Measurements from ENCODE around the gene RUNX2. TPM values are rescaled to one million over a fixed set of nuclear protein-coding genes. Genes with fewer than 3 reads are reported as not detected.

The RUNX2 gene
- total RNA-seq, 4 donors from 2014 or later: 1.4 to 3.6 (median 2.3) TPM

DNA sequence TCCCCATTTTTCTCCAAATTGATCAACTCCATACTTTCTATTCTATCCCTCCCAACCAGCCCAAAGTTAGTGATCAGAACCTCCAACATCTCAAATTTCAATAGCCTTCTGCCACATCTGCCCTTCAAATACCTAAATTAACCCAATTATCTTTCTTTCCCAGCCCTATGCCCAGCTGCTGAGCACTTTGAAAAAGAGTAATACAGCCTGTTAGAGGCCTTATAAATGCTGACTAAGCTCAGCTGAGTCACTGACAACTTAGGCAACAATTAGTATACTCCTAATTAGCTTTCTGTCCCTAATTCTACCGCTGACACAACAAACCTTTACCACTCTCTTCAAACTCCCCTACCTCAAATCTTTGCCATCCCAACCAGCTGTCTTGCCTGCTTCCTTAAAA, 23.5 kb downstream of the RUNX2 start:
- no peak overlapping the region for H3K27ac ChIP-seq
- no peaks in the 10 kb centered on the region for H3K9me3 ChIP-seq
- no peak overlapping the region for H3K4me3 ChIP-seq
- TF ChIP-seq POLR2A (IDR thresholded peaks at IDR 0.05): no peak
- TF ChIP-seq CTCF (IDR thresholded peaks at IDR 0.05): no peak
- H3K4me1 ChIP-seq: no peaks in the 10 kb centered on the region
- 77 to 90% methylated on average over 1 of the region's 1 CpG for WGBS, 2 donors
- H3K36me3 ChIP-seq: no peaks in the 10 kb centered on the region
- DNase-seq: no peak
- no peaks in the 10 kb centered on the region for H3K27me3 ChIP-seq
- intact Hi-C loops (cut with DNase I): no loop called here

- no peaks in the 10 kb centered on the region for H3K27me3 ChIP-seq
- H3K36me3 ChIP-seq: no peaks in the 10 kb centered on the region
- no peak overlapping the region for H3K27ac ChIP-seq
- TF ChIP-seq CTCF (IDR thresholded peaks at IDR 0.05) (no peak), POLR2A (IDR thresholded peaks at IDR 0.05) (no peak)
- WGBS, 2 donors: 91 to 97% methylated on average over 2 of the region's 2 CpGs
- no peaks in the 10 kb centered on the region for H3K4me1 ChIP-seq
- intact Hi-C loops (cut with DNase I): no loop called here
- no peak overlapping the region for H3K4me3 ChIP-seq
- H3K9me3 ChIP-seq: no peaks in the 10 kb centered on the region
- DNase-seq: no peak
These were observed 25.5 kb downstream of the RUNX2 start for GRCh38 chr6:45353654-45354053.

- intact Hi-C loops (cut with DNase I): no loop called here
- Histone ChIP-seq H3K27me3 (no peaks in the 10 kb centered on the region), H3K4me1 (no peaks in the 10 kb centered on the region), H3K4me3 (no peak overlapping the region), H3K36me3 (no peaks in the 10 kb centered on the region), H3K9me3 (no peaks in the 10 kb centered on the region), H3K27ac (no peak overlapping the region)
- DNase-seq: no peak
- TF ChIP-seq CTCF (IDR thresholded peaks at IDR 0.05): no peak
These were observed 36.3 kb downstream of the RUNX2 start for GRCh38 chr6:45364466-45364865.

- H3K27me3 ChIP-seq: no peaks in the 10 kb centered on the region
- H3K4me3 ChIP-seq: no peak overlapping the region
- H3K9me3 ChIP-seq: no peaks in the 10 kb centered on the region
- no peak overlapping the region for H3K27ac ChIP-seq
- H3K4me1 ChIP-seq: no peaks in the 10 kb centered on the region
- TF ChIP-seq POLR2A (IDR thresholded peaks at IDR 0.05) (no peak), CTCF (IDR thresholded peaks at IDR 0.05) (no peak)
- DNase-seq: no peak
- no peaks in the 10 kb centered on the region for H3K36me3 ChIP-seq
- 77 to 83% methylated on average over 1 of the region's 1 CpG for WGBS, 2 donors
- intact Hi-C loops (cut with DNase I): no loop called here
These were observed 36.9 kb downstream of the RUNX2 start for GRCh38 chr6:45365036-45365435.

GRCh38 chr6:45366534-45366933, 38.4 kb downstream of the RUNX2 start:
- intact Hi-C loops (cut with DNase I): no loop called here
- H3K4me3 ChIP-seq: no peak overlapping the region
- no peak overlapping the region for H3K27ac ChIP-seq
- H3K4me1 ChIP-seq: no peaks in the 10 kb centered on the region
- H3K36me3 ChIP-seq: no peaks in the 10 kb centered on the region
- no peak for DNase-seq
- TF ChIP-seq POLR2A (IDR thresholded peaks at IDR 0.05): no peak
- no peak for TF ChIP-seq CTCF (IDR thresholded peaks at IDR 0.05)
- H3K27me3 ChIP-seq: no peaks in the 10 kb centered on the region
- WGBS, 2 donors: 85 to 90% methylated on average over 1 of the region's 1 CpG
- no peaks in the 10 kb centered on the region for H3K9me3 ChIP-seq

All from esophagus squamous epithelium (tissue), 5 donors.